ENCODE measurements around the gene IVD.

DNA sequence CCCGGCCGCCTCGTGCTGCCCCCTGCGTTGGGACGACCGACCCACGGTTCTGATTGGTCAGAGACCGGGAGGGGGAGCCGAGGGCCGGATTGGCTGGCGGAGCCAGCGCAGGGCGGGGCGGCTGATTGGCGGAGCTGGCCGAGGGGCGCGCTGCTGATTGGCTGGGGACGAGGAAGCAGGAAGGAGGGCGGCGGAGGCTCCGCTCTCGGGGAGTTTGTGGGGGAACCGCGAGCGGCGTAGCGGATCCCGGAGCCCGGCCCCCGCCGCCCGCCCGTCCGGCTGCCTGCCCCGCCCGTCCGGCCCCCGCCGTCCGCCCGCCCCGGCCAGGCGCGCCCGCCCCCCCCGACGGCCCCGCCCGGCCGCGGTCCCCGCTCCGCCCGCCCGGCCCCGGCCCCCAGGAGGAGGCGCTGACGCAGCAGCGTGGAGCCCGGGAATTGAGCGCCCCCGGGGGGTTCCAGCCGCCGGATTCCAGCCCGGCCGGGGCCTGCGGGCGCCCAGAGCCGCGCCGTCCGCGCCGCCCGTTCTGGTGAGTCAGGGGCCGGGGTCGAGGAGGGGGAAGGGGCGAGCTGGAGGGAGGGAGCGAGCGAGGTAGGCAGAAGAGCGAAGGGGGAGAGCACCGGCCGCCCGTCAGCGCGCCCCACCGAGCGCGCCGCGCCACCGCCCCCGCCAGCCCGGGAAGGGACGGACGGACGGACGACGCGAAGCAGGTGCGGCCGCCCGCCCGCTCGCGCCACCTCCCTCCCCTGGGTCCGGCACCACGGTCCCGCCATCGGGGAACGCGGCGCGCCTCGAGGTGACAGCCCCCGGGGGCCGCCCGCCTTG is 35.4 kb downstream of the IVD start, which contains the start of gene BAHD1:
- TF ChIP-seq POLR2A (IDR thresholded peaks at IDR 0.05) (peak; percentile 46 to 47), CTCF (IDR thresholded peaks at IDR 0.05 in 4 of 5, conservative IDR thresholded peaks at IDR 0.05 in 1 of 5) (peak in 1 of 5 experiments; percentile 13)
